GM21528 (cell line): ENCODE measurements around the gene PLTP.
"Not testable (repeated sequence)": the region's sequence is repeated elsewhere in the genome, so short reads cannot be mapped to it uniquely, and the experiment has no call there.

Experiments
- ATAC-seq: cut with Tn5 transposase; IDR thresholded peaks from one replicate; pipeline ENCODE4 v1.9.1; 2021; ENCODE audit warnings: mild to moderate bottlenecking, moderate library complexity; ENCODE audit not compliant: unreplicated experiment, low FRiP score

Gene PLTP

GRCh38 chr20:45880988-45881788 is 30.8 kb downstream of the PLTP start, which contains the start of gene ZSWIM1:
ZSWIM1 (plus strand) TSS chr20:45881227; CDS start chr20:45882593, 1,366 bp downstream.
- ATAC-seq, result peak; percentile 97

- ATAC-seq, result no peak
Observed at GRCh38 chr20:45878076-45878761, 33.7 kb downstream of the PLTP start.

- ATAC-seq, result no peak
Observed at GRCh38 chr20:45874576-45874975, 37.4 kb downstream of the PLTP start.

GRCh38 chr20:45874104-45874481 is 37.9 kb downstream of the PLTP start:
- not testable (repeated sequence) for ATAC-seq

GRCh38 chr20:45873409-45874103 is 38.4 kb downstream of the PLTP start:
- ATAC-seq, result no peak

- ATAC-seq, result no peak
Observed at GRCh38 chr20:45872626-45873025, 39.3 kb downstream of the PLTP start.

- ATAC-seq, result no peak
Observed at GRCh38 chr20:45867819-45868176, 44.2 kb downstream of the PLTP start.

- no peak for ATAC-seq
Observed at GRCh38 chr20:45867136-45867818, 44.7 kb downstream of the PLTP start.

GRCh38 chr20:45866454-45866853 is 45.5 kb downstream of the PLTP start:
- ATAC-seq, result no peak

- no peak for ATAC-seq
Observed at GRCh38 chr20:45863543-45864470, 48.1 kb downstream of the PLTP start.

- ATAC-seq, result no peak
Observed at GRCh38 chr20:45861221-45862075, 50.5 kb downstream of the PLTP start.

- no peak for ATAC-seq
Observed at GRCh38 chr20:45860560-45861220, 51.3 kb downstream of the PLTP start.

GRCh38 chr20:45859916-45860315 is 52.0 kb downstream of the PLTP start:
- no peak for ATAC-seq

- ATAC-seq, result peak; percentile 32
Observed at GRCh38 chr20:45857882-45858216, 54.1 kb downstream of the PLTP start.

GRCh38 chr20:45857114-45857881 is 54.7 kb downstream of the PLTP start, which contains the start of the genes ACOT8 and ZSWIM3:
ACOT8 (minus strand) TSS chr20:45857392; CDS start chr20:45857315, 77 bp downstream.
ZSWIM3 (plus strand) TSS chr20:45857614; CDS start chr20:45857826, 212 bp downstream.
- ATAC-seq, result peak; percentile 95

- no peak for ATAC-seq
Observed at GRCh38 chr20:45853484-45853883, 58.5 kb downstream of the PLTP start.

- no peak for ATAC-seq
Observed at GRCh38 chr20:45852326-45852725, 59.6 kb downstream of the PLTP start.
